ENCODE data around the gene RAB38.

DNA sequence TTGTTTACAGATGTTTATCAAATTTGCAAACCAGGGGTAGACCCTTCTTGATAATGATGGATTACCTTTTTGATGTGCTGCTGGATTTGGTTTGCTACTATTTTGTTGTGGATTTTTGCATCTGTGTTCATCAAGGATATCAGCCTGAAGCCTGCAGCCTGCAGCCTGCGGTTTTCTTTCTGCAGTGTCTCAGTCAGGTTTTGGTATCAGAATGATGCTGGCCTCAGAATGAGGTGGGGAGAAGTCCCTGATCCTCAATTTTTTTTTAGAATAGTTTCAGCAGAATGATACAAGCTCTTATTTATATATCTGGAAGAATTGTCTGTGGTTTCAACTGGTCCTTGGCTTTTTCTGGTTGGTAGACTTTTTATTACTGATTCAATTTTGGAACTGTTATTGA is 19.7 kb upstream of the RAB38 start:
- TF ChIP-seq, protein P1, sequence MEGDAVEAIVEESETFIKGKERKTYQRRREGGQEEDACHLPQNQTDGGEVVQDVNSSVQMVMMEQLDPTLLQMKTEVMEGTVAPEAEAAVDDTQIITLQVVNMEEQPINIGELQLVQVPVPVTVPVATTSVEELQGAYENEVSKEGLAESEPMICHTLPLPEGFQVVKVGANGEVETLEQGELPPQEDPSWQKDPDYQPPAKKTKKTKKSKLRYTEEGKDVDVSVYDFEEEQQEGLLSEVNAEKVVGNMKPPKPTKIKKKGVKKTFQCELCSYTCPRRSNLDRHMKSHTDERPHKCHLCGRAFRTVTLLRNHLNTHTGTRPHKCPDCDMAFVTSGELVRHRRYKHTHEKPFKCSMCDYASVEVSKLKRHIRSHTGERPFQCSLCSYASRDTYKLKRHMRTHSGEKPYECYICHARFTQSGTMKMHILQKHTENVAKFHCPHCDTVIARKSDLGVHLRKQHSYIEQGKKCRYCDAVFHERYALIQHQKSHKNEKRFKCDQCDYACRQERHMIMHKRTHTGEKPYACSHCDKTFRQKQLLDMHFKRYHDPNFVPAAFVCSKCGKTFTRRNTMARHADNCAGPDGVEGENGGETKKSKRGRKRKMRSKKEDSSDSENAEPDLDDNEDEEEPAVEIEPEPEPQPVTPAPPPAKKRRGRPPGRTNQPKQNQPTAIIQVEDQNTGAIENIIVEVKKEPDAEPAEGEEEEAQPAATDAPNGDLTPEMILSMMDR (IDR thresholded peaks at IDR 0.05): no peak
- TF ChIP-seq POLR2A (IDR thresholded peaks at IDR 0.05): no peak
